Stimulated activated CD4-positive, alpha-beta T cell treated with anti-CD3 and anti-CD28 coated beads, Interleukin-2, amount 100 ng/mL, for 48 hours (primary cell): ENCODE measurements around the gene IFNGR1.
A peak's percentile ranks its signal among the peaks of the same experiment; 100 is the strongest.
"Not testable (repeated sequence)": the region's sequence is repeated elsewhere in the genome, so short reads cannot be mapped to it uniquely, and the experiment has no call there.

Experiments used
- DNase-seq, 2 donors: peaks; one replicate each; pipeline ENCODE4 v3.0.0-alpha.2; 2020

IFNGR1 gene

GRCh38 chr6:137235686-137236085 lies 16.5 kb upstream of the IFNGR1 start:
- DNase-seq: no peak

DNA sequence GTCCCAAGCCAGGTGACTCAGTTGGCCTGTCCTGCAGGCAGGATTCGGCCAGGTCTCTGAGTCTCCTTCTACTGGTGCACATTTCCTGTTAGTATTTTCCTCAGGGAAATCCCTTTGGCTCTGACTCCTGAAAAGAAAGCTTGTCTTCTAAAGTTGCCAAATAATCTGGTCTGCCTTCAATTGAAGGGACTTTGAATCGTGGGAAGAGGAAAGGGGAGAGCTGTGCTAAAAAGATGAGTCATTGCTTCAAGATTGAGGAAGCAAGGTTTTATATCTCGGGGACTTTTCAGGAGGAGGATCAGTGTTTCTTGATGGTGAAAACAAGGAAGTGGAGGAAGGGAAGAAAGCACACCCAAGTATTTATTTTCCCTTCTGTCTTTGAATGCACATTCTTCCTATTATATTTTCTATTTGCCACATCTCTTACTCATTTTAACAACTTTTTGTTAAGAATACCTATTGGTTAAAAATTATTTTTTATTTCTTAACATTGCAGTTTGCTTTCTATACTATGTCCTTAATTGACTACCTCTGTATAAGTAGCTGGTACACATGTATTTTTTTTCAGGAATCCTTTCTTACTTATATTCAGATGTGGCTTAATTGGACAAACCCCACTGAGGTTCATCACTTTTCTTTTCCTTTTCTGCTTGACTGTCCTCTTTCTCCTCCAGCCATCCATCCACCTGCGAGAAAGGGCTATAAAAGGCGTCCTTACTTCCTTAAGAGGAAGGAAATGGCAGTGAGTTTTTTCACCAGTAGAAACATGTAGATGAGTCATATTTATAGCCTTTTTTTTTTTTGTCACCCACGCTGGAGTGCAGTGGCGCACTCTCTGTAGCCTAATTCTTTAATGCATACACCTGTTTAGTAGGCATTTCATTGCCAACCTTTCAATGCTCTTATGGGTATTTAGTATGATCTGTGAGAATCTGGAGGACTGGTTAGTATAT lies 15.0 kb upstream of the IFNGR1 start:
- DNase-seq: no peak

GRCh38 chr6:137231895-137232294 lies 12.7 kb upstream of the IFNGR1 start:
- DNase-seq: no peak

DNA sequence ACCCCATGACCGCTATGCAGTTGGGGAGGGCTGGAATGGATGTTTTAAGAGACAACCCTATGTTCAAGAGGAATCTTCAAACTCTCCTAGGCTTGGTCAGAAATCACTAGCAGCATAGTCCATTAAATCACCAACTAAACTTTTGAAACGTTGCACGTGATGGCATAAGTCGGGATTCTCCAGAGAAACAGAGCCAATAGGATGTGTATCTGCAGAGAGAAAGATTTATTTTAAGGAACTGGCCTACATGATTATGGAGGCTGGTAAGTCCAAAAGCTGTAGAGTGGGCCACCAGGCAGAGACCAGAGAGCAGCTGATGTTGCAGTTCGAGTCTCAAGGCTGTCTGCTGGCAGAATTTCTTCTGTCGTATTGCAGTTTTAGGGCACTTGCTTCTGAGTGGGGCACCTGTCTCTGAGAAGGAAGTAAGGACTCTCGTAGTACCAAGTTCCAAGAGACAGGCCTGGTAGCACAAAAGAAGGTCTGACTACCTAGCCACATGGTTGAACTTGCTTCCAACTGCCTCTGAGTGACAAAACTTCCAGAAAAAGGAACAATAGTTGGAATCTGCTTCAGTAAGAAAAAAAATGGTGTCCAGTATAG lies 11.9 kb upstream of the IFNGR1 start:
- DNase-seq: no peak

- no peak for DNase-seq
Measured at GRCh38 chr6:137230547-137230946, 11.4 kb upstream of the IFNGR1 start.

DNA sequence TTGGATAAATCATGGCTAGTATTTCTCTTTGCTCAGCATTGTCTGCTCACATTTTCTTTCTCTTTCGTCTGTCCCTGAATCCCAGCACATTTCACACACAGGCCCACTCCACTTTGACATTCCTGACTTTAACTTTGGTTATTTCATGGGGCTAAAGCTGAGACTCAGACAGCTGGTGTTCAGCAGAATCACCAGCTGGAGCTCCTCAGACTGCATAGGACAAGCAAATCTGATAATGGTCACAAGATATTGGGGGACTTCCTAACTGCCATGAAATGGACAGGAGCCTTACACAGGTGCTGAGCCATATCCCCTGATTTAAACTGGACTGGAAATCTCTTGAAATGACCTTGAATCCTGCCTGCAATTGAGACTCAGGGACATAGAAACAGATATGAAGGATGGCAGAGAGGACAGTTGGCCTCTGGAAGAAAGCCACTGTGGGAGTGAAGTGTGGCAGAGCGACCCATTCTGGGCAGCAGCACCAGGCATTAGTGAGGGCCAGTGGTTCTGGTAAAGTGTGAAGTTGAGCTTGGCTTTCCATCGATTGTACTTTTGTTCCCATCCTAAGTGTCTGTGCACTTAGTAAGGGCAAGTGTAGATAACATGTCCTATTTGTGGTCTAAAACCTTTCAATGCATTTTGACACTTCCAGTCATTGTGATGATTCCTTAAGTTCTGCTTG lies 10.0 kb upstream of the IFNGR1 start:
- no peak for DNase-seq

DNA sequence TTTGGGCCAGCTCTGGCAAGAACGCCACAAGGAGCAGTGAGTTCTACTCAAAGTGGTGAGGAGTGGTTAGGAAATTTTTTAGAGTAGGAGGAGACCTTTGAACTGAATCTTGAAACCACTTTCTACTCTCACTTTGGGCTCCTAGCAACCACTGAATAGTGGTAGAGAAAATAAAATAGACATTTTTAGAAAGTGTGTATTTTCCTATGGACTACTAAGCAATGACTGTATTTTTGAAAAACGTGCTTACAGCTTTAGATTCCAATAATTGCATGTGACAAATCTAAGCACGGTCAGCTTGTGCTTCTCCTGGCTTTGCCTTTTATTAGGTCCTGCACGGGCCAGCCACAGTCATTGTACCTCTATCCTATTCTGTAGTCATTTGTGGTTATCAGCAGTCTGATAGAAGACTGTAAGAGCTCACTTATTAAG lies 8.7 kb upstream of the IFNGR1 start:
- no peak for DNase-seq

DNA sequence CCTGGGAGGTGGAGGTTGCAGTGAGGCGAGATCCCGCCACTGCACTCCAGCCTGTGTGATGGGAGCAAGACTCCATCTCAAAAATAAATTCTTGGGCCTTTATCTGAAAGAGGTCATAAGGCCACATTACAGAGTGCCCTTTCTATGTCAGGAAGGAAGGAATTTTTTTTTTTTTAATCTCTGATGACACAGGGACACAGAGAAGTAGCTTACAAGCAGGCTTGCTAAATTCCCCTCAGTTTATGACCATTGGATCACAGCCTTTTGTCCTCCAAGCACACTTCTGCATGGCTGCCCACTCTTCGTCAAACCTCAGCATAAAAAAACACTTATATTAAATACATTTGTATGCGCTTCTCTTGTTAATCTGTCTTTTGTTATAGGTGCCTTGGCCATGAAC lies 7.5 kb upstream of the IFNGR1 start:
- DNase-seq: no peak

- DNase-seq: no peak
Measured at GRCh38 chr6:137224799-137225198, 5.6 kb upstream of the IFNGR1 start.

- no peak for DNase-seq
Measured at GRCh38 chr6:137223370-137224131, 4.4 kb upstream of the IFNGR1 start.

DNA sequence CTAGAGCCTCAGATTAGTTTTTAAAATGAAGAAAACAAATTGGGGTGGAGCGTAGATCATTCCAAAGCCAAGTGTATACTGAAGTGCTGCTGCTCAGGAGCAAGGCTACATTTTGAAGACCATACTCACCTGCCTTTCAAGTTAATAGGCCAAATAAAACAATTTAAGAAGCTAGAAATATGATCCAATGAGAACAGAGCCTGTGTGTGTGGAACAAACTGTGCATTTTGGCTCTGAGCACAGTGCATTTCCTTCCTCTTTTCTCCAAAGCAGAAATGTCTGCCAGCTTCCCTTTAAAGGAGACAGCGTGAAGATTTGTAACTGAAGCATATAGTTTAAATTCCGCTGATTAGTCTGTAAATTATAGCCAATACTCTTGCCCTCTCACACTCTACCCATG lies 3.2 kb upstream of the IFNGR1 start:
- DNase-seq: no peak

DNA sequence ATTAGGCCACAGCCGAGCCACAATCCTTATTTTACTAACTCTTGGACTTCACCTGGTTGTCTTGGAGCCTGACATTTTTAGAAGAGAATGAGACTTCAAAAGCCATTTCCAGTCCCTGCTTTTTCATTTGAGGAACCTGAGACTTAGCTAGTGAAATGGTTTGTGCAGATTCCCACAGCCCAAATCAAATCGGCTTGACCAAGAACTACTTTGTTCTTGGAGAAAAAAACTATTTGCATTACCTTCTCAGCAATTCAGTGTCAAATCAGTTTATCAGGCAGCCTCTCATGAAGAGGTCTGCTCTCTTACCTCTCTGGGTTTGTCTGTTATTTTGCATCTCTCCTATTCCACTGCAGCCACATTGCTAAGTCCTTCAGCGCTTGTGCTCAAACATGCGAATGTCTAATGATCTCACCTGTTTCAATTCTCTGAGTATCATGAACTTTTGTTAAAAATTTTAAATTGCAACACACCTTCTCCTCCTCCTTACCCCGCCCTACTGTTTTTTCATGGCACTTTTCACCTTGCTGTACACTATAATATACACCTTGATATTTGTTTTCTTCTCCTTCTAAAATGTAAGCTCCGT lies 573 bp upstream of the IFNGR1 start:
- no peak for DNase-seq

GRCh38 chr6:137218473-137218916 lies 690 bp downstream of the IFNGR1 start:
- DNase-seq: peak; percentile 12 to 14

GRCh38 chr6:137217801-137218472 lies 1.2 kb downstream of the IFNGR1 start:
- no peak for DNase-seq

DNA sequence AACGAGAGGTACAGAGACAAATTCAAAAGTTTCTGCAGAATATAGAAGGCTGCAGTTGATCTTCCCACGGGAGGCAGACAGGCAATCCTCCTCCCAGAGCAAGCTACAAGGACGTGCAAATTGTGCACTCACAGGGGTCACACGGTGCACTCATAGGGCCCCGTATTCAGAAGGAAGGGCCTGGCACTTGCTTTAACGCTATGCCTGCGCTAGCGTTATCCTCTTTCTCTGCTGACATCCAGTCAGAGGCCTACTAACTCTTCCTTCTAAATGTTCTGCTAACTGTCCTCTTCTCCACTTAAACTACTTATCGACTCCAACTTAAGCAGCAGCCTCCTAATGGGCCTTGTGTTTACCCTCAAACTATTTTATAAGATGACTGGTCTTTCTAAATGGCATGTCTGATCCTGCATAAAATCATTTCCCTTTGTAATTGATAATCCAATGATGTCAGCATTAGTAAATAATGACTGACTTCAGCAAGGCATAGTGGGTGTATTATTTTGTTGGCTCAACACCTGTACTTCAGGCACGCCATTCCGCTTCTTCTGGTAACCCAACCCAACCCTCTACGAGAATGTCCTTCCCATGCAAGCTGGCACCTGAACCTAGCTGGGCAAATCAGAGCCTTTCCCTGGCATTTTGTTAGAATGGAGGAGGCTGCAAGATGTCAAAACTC lies 2.2 kb downstream of the IFNGR1 start:
- no peak for DNase-seq

- DNase-seq: no peak
Measured at GRCh38 chr6:137216106-137216505, 3.1 kb downstream of the IFNGR1 start.

GRCh38 chr6:137215630-137216029 lies 3.6 kb downstream of the IFNGR1 start:
- DNase-seq: not testable (repeated sequence)

GRCh38 chr6:137214931-137215330 lies 4.3 kb downstream of the IFNGR1 start:
- no peak for DNase-seq

DNA sequence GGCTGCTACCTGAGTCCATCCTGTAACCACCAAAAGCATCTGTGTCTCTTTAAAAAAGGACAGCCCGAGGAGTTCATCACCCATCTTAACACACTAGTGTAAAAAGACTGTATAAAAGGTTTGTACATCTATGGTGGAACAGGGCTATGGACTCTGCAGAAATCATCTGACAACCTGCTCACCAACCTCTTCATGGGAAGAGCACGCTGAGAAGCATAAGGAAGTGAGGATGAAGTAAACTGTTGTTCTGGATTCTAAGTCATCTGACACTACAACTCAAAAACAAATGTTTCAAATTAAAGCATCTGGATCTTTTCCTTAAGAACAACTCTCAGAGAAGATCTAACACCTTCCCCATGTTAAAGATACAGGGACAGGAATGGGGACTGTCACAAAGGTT lies 5.4 kb downstream of the IFNGR1 start:
- no peak for DNase-seq

DNA sequence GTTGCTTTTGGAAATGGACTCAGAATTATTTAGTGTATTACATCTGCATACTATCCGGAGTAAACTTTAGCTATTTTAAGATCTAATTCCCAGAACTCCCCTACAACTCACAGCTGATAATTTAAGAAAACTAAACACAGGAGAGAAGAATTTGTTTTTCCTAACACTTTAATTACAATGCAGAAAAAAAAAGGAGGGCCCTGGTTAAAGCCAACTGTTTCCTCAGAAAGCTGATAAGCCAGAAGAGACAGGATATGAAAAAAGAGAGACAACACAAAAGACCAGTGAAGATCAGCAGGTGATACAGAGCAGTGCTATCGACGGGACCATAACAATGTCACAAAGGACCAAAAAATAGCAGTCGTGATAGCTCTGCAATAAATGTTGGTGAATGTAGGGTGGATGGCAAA lies 5.8 kb downstream of the IFNGR1 start:
- no peak for DNase-seq

GRCh38 chr6:137211910-137212309 lies 7.3 kb downstream of the IFNGR1 start:
- DNase-seq: no peak
